H1 (cell line): ENCODE data around the gene CHMP4B. TPM values are rescaled to one million over a fixed set of nuclear protein-coding genes. Genes with fewer than 3 reads are reported as not detected.

ENCODE experiments used
- CHD2 ChIP-seq: IDR thresholded peaks from 2 replicates; pipeline ENCODE4 v1.6.1; 2012; ENCODE audit warnings: low read length, improper control_type of control experiment
- MAX ChIP-seq: IDR thresholded peaks from 2 replicates; pipeline ENCODE4 v1.6.1; 2012; ENCODE audit warnings: inconsistent platforms
- polyA plus RNA-seq, 7 experiments: library from polyadenylated mRNA; depleted of rRNA in 3 of 7; stranded (reverse) in 5 of 7; unstranded in 2 of 7; fragments of >200 nt in 5 of 7; fragments of 200-250 nt in 2 of 7; gene quantifications; 1 replicate in 5 of 7; 2 replicates in 1 of 7; 4 replicates in 1 of 7; pipeline versions ENCODE4 v1.2.1 to v1.2.3, GENCODE V29; 2011 to 2013; ENCODE audit warnings: missing spikeins in 2 of 7, mixed read lengths in 2 of 7
- total RNA-seq: library from RNA; stranded (reverse); fragmentation: NEBNext Ultra II Directional; extraction: Animal tissue kit (Norgen Biotek cat#: 25700); gene quantifications from 2 replicates; pipeline ENCODE4 v1.2.1, GENCODE V29; 2021

Gene CHMP4B
- total and polyA plus RNA-seq, 2 of the 8 experiments (the other 6 are each of a cell fraction or from before 2014, with no cell fraction given), result 38.6 to 66.3 TPM

GRCh38 chr20:33770005-33770404 lies 41.1 kb upstream of the CHMP4B start (continued):
- TF ChIP-seq MAX (no peak), CHD2 (no peak)
